ENCODE results near the gene TCAIM. TPM values are rescaled to one million over a fixed set of nuclear protein-coding genes. Genes with fewer than 3 reads are reported as not detected.

TCAIM gene
- polyA plus RNA-seq, 1 donor from 2014 or later, result 38.1 TPM

- Histone ChIP-seq H3K9me3 (ENCODE audit: low read length) (no peaks in the 10 kb centered on the region), H2AFZ (ENCODE audit: low read depth, low read length) (no peak overlapping the region), H3F3A (ENCODE audit: insufficient read depth, low read length, poor library complexity, severe bottlenecking) (no peaks in the 10 kb centered on the region), H3K9me2 (ENCODE audit: insufficient read depth, low read length) (no peaks in the 10 kb centered on the region), H4K20me1 (ENCODE audit: insufficient read depth) (no peaks in the 10 kb centered on the region), H3K4me3 (ENCODE audit: low read length) (no peak overlapping the region), H3K9ac (ENCODE audit: low read length) (no peak overlapping the region), H3K27ac (ENCODE audit: low read length) (no peak overlapping the region), H3K36me3 (ENCODE audit: insufficient read depth, low read length) (no peaks in the 10 kb centered on the region), H3K27me3 (ENCODE audit: insufficient read depth, low read depth, low read length) (no peaks in the 10 kb centered on the region), H3K4me2 (ENCODE audit: low read length) (no peak overlapping the region), H3K79me2 (replicated peaks; ENCODE audit: insufficient read depth, low read length) (no peaks in the 10 kb centered on the region)
- TF ChIP-seq POLR2AphosphoS5 (IDR thresholded peaks at IDR 0.05), result no peak
- TF ChIP-seq, protein P1, sequence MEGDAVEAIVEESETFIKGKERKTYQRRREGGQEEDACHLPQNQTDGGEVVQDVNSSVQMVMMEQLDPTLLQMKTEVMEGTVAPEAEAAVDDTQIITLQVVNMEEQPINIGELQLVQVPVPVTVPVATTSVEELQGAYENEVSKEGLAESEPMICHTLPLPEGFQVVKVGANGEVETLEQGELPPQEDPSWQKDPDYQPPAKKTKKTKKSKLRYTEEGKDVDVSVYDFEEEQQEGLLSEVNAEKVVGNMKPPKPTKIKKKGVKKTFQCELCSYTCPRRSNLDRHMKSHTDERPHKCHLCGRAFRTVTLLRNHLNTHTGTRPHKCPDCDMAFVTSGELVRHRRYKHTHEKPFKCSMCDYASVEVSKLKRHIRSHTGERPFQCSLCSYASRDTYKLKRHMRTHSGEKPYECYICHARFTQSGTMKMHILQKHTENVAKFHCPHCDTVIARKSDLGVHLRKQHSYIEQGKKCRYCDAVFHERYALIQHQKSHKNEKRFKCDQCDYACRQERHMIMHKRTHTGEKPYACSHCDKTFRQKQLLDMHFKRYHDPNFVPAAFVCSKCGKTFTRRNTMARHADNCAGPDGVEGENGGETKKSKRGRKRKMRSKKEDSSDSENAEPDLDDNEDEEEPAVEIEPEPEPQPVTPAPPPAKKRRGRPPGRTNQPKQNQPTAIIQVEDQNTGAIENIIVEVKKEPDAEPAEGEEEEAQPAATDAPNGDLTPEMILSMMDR (IDR thresholded peaks at IDR 0.05; ENCODE audit: poor library complexity, severe bottlenecking), result no peak
- TF ChIP-seq SMC3 (conservative IDR thresholded peaks at IDR 0.05; ENCODE audit: poor library complexity), result no peak
- TF ChIP-seq REST (IDR thresholded peaks at IDR 0.05; ENCODE audit: borderline replicate concordance), result no peak
- no peak for TF ChIP-seq TAF1 (IDR thresholded peaks at IDR 0.05; ENCODE audit: low read depth)
- TF ChIP-seq EZH2 (IDR thresholded peaks at IDR 0.05; ENCODE audit: borderline replicate concordance, insufficient read depth, low read length, poor library complexity, severe bottlenecking), result no peak
- TF ChIP-seq EP300 (conservative IDR thresholded peaks at IDR 0.05; ENCODE audit: poor library complexity, severe bottlenecking), result no peak
- no peak for TF ChIP-seq RAD21 (conservative IDR thresholded peaks at IDR 0.05)
- TF ChIP-seq MXI1 (conservative IDR thresholded peaks at IDR 0.05; ENCODE audit: poor library complexity, severe bottlenecking), result no peak
Measured at GRCh38 chr3:44309500-44309899, 29.1 kb upstream of the TCAIM start.

DNA sequence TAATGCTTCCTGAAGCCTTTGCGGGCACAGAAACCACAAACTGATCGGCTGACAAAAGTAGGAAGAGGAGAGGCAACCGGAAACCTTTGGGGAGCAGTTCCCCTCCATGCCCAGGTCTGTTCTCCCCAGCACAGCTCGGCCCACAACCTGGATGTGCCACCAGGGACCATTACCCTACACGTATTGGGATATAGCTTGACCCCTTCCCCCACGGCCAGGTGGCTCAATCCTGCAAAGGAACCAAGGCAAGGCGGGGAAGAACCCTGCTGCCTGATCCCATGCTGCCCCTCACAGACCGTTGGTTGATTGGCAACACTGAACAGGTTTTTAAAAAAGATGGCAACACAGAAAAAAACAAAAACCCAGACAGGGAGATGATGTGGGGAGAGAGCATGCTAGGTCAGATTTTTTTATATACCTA, 19.7 kb upstream of the TCAIM start:
- Histone ChIP-seq H3K9ac (ENCODE audit: low read length) (no peak overlapping the region), H3K79me2 (replicated peaks; ENCODE audit: insufficient read depth, low read length) (no peaks in the 10 kb centered on the region), H3K4me3 (ENCODE audit: low read length) (no peak overlapping the region), H3K9me3 (ENCODE audit: low read length) (no peaks in the 10 kb centered on the region), H4K20me1 (ENCODE audit: insufficient read depth) (no peaks in the 10 kb centered on the region), H2AFZ (ENCODE audit: low read depth, low read length) (no peak overlapping the region), H3K27me3 (ENCODE audit: insufficient read depth, low read depth, low read length) (no peaks in the 10 kb centered on the region), H3F3A (ENCODE audit: insufficient read depth, low read length, poor library complexity, severe bottlenecking) (no peaks in the 10 kb centered on the region), H3K4me2 (ENCODE audit: low read length) (no peak overlapping the region), H3K9me2 (ENCODE audit: insufficient read depth, low read length) (no peaks in the 10 kb centered on the region), H3K27ac (ENCODE audit: low read length) (no peak overlapping the region), H3K36me3 (ENCODE audit: insufficient read depth, low read length) (no peaks in the 10 kb centered on the region)
- no peak for TF ChIP-seq TAF1 (IDR thresholded peaks at IDR 0.05; ENCODE audit: low read depth)
- no peak for TF ChIP-seq EZH2 (IDR thresholded peaks at IDR 0.05; ENCODE audit: borderline replicate concordance, insufficient read depth, low read length, poor library complexity, severe bottlenecking)
- TF ChIP-seq RAD21 (conservative IDR thresholded peaks at IDR 0.05), result no peak
- no peak for TF ChIP-seq POLR2AphosphoS5 (IDR thresholded peaks at IDR 0.05)
- TF ChIP-seq, protein P1 (IDR thresholded peaks at IDR 0.05; ENCODE audit: poor library complexity, severe bottlenecking), result no peak
- no peak for TF ChIP-seq MXI1 (conservative IDR thresholded peaks at IDR 0.05; ENCODE audit: poor library complexity, severe bottlenecking)
- no peak for TF ChIP-seq REST (IDR thresholded peaks at IDR 0.05; ENCODE audit: borderline replicate concordance)
- TF ChIP-seq SMC3 (conservative IDR thresholded peaks at IDR 0.05; ENCODE audit: poor library complexity), result no peak
- no peak for TF ChIP-seq EP300 (conservative IDR thresholded peaks at IDR 0.05; ENCODE audit: poor library complexity, severe bottlenecking)

Data from neural cell (in vitro differentiated cells).